ENCODE measurements around the gene CYP26A1.

DNA sequence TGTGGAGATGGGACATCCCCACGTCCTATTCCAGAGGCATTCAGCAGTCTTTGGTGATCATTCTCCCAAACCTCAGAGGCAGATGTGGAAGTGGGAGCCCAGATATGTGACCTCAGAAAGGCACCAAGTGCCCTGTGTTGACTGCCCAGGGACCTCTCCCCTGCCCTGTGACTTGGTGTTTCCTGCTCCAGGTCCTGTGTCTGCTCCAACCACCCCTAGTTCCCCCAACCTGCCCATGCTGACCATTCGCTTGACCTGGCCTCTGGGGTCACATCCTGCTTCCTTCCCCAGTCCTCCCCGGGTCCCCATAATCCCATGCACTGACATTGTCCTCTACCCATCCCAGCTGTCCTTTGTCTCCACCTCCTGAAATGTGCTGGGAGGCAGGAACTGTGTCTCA is 7.6 kb downstream of the CYP26A1 start:
- TF ChIP-seq, protein P1, sequence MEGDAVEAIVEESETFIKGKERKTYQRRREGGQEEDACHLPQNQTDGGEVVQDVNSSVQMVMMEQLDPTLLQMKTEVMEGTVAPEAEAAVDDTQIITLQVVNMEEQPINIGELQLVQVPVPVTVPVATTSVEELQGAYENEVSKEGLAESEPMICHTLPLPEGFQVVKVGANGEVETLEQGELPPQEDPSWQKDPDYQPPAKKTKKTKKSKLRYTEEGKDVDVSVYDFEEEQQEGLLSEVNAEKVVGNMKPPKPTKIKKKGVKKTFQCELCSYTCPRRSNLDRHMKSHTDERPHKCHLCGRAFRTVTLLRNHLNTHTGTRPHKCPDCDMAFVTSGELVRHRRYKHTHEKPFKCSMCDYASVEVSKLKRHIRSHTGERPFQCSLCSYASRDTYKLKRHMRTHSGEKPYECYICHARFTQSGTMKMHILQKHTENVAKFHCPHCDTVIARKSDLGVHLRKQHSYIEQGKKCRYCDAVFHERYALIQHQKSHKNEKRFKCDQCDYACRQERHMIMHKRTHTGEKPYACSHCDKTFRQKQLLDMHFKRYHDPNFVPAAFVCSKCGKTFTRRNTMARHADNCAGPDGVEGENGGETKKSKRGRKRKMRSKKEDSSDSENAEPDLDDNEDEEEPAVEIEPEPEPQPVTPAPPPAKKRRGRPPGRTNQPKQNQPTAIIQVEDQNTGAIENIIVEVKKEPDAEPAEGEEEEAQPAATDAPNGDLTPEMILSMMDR (conservative IDR thresholded peaks at IDR 0.05; ENCODE audit: low read length), result no peak
- TF ChIP-seq EZH2phosphoT487 (IDR thresholded peaks at IDR 0.05; ENCODE audit: borderline replicate concordance), result no peak

Data from Loucy (cell line).